Progenitor cell of endocrine pancreas (in vitro differentiated cells): ENCODE measurements around the gene PNMA8B. TPM values are rescaled to one million over a fixed set of nuclear protein-coding genes. Genes with fewer than 3 reads are reported as not detected.

ENCODE experiments used
- DNase-seq: peaks from one replicate; pipeline ENCODE4 v3.0.0; 2021; ENCODE audit warnings: low spot score; ENCODE audit not compliant: unreplicated experiment
- H3K27ac Mint-ChIP-seq: 2 replicates; pipeline ENCODE4 v1.8.0; 2021; ENCODE audit warnings: mild to moderate bottlenecking, moderate library complexity, mixed read lengths
- H3K27me3 Mint-ChIP-seq: 2 replicates; pipeline ENCODE4 v1.8.0; 2021; ENCODE audit warnings: mixed read lengths
- H3K36me3 Mint-ChIP-seq: 2 replicates; pipeline ENCODE4 v1.8.0; 2022; ENCODE audit warnings: mixed read lengths; ENCODE audit not compliant: insufficient read depth
- H3K4me1 Mint-ChIP-seq: 2 replicates; pipeline ENCODE4 v1.8.0; 2021; ENCODE audit warnings: low read depth, mixed read lengths
- H3K4me3 Mint-ChIP-seq: 2 replicates; pipeline ENCODE4 v1.8.0; 2021; ENCODE audit warnings: low read depth, mild to moderate bottlenecking, moderate library complexity, mixed read lengths
- H3K9me3 Mint-ChIP-seq: 2 replicates; pipeline ENCODE4 v1.8.0; 2021; ENCODE audit warnings: low read depth, mixed read lengths
- CTCF ChIP-seq: fragments of 200-600 bp; sonication (generic); IDR thresholded peaks from one replicate; pipeline ENCODE4 v1.5.0; 2021; ENCODE audit warnings: antibody characterized with exemption, mild to moderate bottlenecking; ENCODE audit not compliant: unreplicated experiment
- total RNA-seq: library from RNA; stranded (reverse); gene quantifications from 2 replicates; pipeline ENCODE4 v1.2.1, GENCODE V29; 2021

The PNMA8B gene
- total RNA-seq, 1 donor from 2014 or later, result 2.1 TPM

- no peak overlapping the region for H3K27ac Mint-ChIP-seq
- peaks cover 21% of the 10 kb centered on the region for H3K27me3 Mint-ChIP-seq
- no peaks in the 10 kb centered on the region for H3K36me3 Mint-ChIP-seq
- H3K9me3 Mint-ChIP-seq, result no peaks in the 10 kb centered on the region
- no peak for DNase-seq
- peaks cover 2% of the 10 kb centered on the region for H3K4me1 Mint-ChIP-seq
- no peak overlapping the region for H3K4me3 Mint-ChIP-seq
- no peak for TF ChIP-seq CTCF
Measured at GRCh38 chr19:46482631-46483030, 13.0 kb downstream of the PNMA8B start.

- no peak overlapping the region for H3K4me3 Mint-ChIP-seq
- DNase-seq, result no peak
- no peaks in the 10 kb centered on the region for H3K9me3 Mint-ChIP-seq
- no peak overlapping the region for H3K27ac Mint-ChIP-seq
- no peaks in the 10 kb centered on the region for H3K36me3 Mint-ChIP-seq
- peaks cover 14% of the 10 kb centered on the region for H3K27me3 Mint-ChIP-seq
- no peaks in the 10 kb centered on the region for H3K4me1 Mint-ChIP-seq
- TF ChIP-seq CTCF, result no peak
Measured at GRCh38 chr19:46481947-46482346, 13.7 kb downstream of the PNMA8B start.

- Mint-ChIP-seq H3K4me1 (no peaks in the 10 kb centered on the region), H3K36me3 (no peaks in the 10 kb centered on the region), H3K27ac (no peak overlapping the region), H3K4me3 (no peak overlapping the region), H3K27me3 (peaks cover 8% of the 10 kb centered on the region), H3K9me3 (no peaks in the 10 kb centered on the region)
- TF ChIP-seq CTCF, result no peak
- DNase-seq, result no peak
Measured at GRCh38 chr19:46481223-46481848, 14.3 kb downstream of the PNMA8B start.

- H3K27me3 Mint-ChIP-seq, result peaks cover 3% of the 10 kb centered on the region
- no peak overlapping the region for H3K4me3 Mint-ChIP-seq
- H3K9me3 Mint-ChIP-seq, result no peaks in the 10 kb centered on the region
- H3K4me1 Mint-ChIP-seq, result no peaks in the 10 kb centered on the region
- H3K36me3 Mint-ChIP-seq, result no peaks in the 10 kb centered on the region
- no peak for TF ChIP-seq CTCF
- DNase-seq, result no peak
- no peak overlapping the region for H3K27ac Mint-ChIP-seq
Measured at GRCh38 chr19:46480415-46480814, 15.3 kb downstream of the PNMA8B start.

GRCh38 chr19:46478356-46478986 is 17.2 kb downstream of the PNMA8B start:
- Mint-ChIP-seq H3K27me3 (peaks cover 5% of the 10 kb centered on the region), H3K36me3 (no peaks in the 10 kb centered on the region), H3K9me3 (no peaks in the 10 kb centered on the region), H3K4me1 (no peaks in the 10 kb centered on the region), H3K27ac (no peak overlapping the region), H3K4me3 (no peak overlapping the region)
- no peak for TF ChIP-seq CTCF
- no peak for DNase-seq
